Measurements from ENCODE around the gene UNC5B. TPM values are rescaled to one million over a fixed set of nuclear protein-coding genes. Genes with fewer than 3 reads are reported as not detected.

The UNC5B gene
- 2.9 and 16.1 TPM in 2 replicates for total RNA-seq

GRCh38 chr10:71212318-71213126 is at the start of gene UNC5B:
Gene UNC5B, plus strand, starts transcription at chr10:71212570. Its CDS starts 416 bp downstream, at chr10:71212986.

GRCh38 chr10:71319042-71319799 is 106.9 kb downstream of the UNC5B start, which contains the start of gene SLC29A3:
Gene SLC29A3, plus strand, starts transcription at chr10:71319259. Its CDS starts 51 bp downstream, at chr10:71319310.

Other genes starting within 250 kb of the UNC5B start
- gene SLC29A3, start 106.7 kb downstream of the UNC5B start, total RNA-seq, result 1.6 and 4.8 TPM in 2 replicates
- gene CDH23, start 184.3 kb downstream of the UNC5B start, total RNA-seq, result under 0.01 and 0.13 TPM in 2 replicates